T-helper 1 cell treated with Interleukin-12 subunit alpha and Interleukin-12 subunit beta and Interleukin-4 antibody, amounts not matched to agents 30 ng/mL and 1 ng/mL, for 36 hours (primary cell): ENCODE measurements around the gene PRKACG. TPM values are rescaled to one million over a fixed set of nuclear protein-coding genes. Genes with fewer than 3 reads are reported as not detected.

Experiments used
- intact Hi-C: fragments of 100-400 bp; cut with micrococcal nuclease; formaldehyde crosslinking; loops from one replicate; pipeline ENCODE4 v1.15.1; 2024
- total RNA-seq: library from RNA; stranded (reverse); gene quantifications from 2 replicates; pipeline ENCODE4 v1.2.3, GENCODE V29; 2022

PRKACG gene
- not detected in 2 replicates for total RNA-seq

GRCh38 chr9:69014013-69014412 is at the start of gene PRKACG:
PRKACG (minus strand) TSS chr9:69014113; CDS start chr9:69014092, 21 bp downstream.
- intact Hi-C loops = no loop called here

GRCh38 chr9:69062195-69062594 is 48.3 kb upstream of the PRKACG start:
- intact Hi-C loops = loop anchor here (10.0 kb wide), 1 partner anchor 57 kb away; no protein-coding TSS in a partner anchor

GRCh38 chr9:69060766-69061165 is 46.9 kb upstream of the PRKACG start:
- intact Hi-C loops = loop anchor here (10.0 kb wide), 1 partner anchor 56 kb away; no protein-coding TSS in a partner anchor

GRCh38 chr9:69058101-69058500 is 44.2 kb upstream of the PRKACG start:
- intact Hi-C loops = no loop called here

GRCh38 chr9:69056191-69056815 is 42.4 kb upstream of the PRKACG start:
- intact Hi-C loops = no loop called here

- intact Hi-C loops = loop anchor here (1.0 to 5.0 kb wide), 3 partner anchors 67 to 492 kb away; no protein-coding TSS in a partner anchor
These were observed 41.1 kb upstream of the PRKACG start for GRCh38 chr9:69054989-69055388.

- intact Hi-C loops = loop anchor here (5.0 kb wide), 1 partner anchor 496 kb away; no protein-coding TSS in a partner anchor
These were observed 37.0 kb upstream of the PRKACG start for GRCh38 chr9:69050936-69051335.

GRCh38 chr9:69049094-69049493 is 35.2 kb upstream of the PRKACG start:
- intact Hi-C loops = no loop called here

GRCh38 chr9:69047371-69047770 is 33.5 kb upstream of the PRKACG start:
- intact Hi-C loops = no loop called here

- intact Hi-C loops = no loop called here
These were observed 32.8 kb upstream of the PRKACG start for GRCh38 chr9:69046723-69047122.

- intact Hi-C loops = no loop called here
These were observed 31.9 kb upstream of the PRKACG start for GRCh38 chr9:69045821-69046220.

- intact Hi-C loops = no loop called here
These were observed 30.6 kb upstream of the PRKACG start for GRCh38 chr9:69044240-69045219.

GRCh38 chr9:69040646-69041045 is 26.7 kb upstream of the PRKACG start:
- intact Hi-C loops = no loop called here

- intact Hi-C loops = loop anchor here (1.0 to 2.0 kb wide), 2 partner anchors 8 to 156 kb away; no protein-coding TSS in a partner anchor
These were observed 22.9 kb upstream of the PRKACG start for GRCh38 chr9:69036799-69037198.

- intact Hi-C loops = loop anchor here (1.0 to 2.0 kb wide), 2 partner anchors 8 to 156 kb away; no protein-coding TSS in a partner anchor
These were observed 22.4 kb upstream of the PRKACG start for GRCh38 chr9:69036309-69036708.

- intact Hi-C loops = loop anchor here (1.0 to 2.0 kb wide), 2 partner anchors 7 to 157 kb away; no protein-coding TSS in a partner anchor
These were observed 21.8 kb upstream of the PRKACG start, which contains the start of gene FXN for GRCh38 chr9:69035438-69036308. FXN (plus strand) TSS chr9:69035752; CDS start chr9:69035783, 31 bp downstream.

- intact Hi-C loops = no loop called here
These were observed 20.2 kb upstream of the PRKACG start for GRCh38 chr9:69034071-69034470.

- intact Hi-C loops = no loop called here
These were observed 17.1 kb upstream of the PRKACG start for GRCh38 chr9:69030851-69031645.

GRCh38 chr9:69029535-69029934 is 15.6 kb upstream of the PRKACG start:
- intact Hi-C loops = loop anchor here (2.0 to 10.0 kb wide), 5 partner anchors 55 to 1225 kb away; partner anchors contain the start of gene SMC5

GRCh38 chr9:69028754-69029153 is 14.8 kb upstream of the PRKACG start:
- intact Hi-C loops = loop anchor here (1.0 to 10.0 kb wide), 8 partner anchors 8 to 1226 kb away; partner anchors contain the start of gene SMC5
